Mesodermal cell (in vitro differentiated cells): ENCODE results near the gene RPGRIP1L. TPM values are rescaled to one million over a fixed set of nuclear protein-coding genes. Genes with fewer than 3 reads are reported as not detected.

Experiments
- H3K27ac ChIP-seq: 2 replicates; pipeline ENCODE4 v1.7.0; 2013; ENCODE audit warnings: mild to moderate bottlenecking, low read depth, low read length, moderate library complexity; ENCODE audit not compliant: severe bottlenecking
- H3K36me3 ChIP-seq: 2 replicates; pipeline ENCODE4 v1.7.1; 2013; ENCODE audit warnings: mild to moderate bottlenecking, low read length, moderate library complexity; ENCODE audit not compliant: control insufficient read depth, insufficient read depth
- H3K4me1 ChIP-seq: one replicate; pipeline ENCODE4 v1.7.1; 2013; ENCODE audit warnings: mild to moderate bottlenecking, low read length; ENCODE audit not compliant: insufficient read depth, control insufficient read depth, poor library complexity, severe bottlenecking
- H3K4me3 ChIP-seq: 2 replicates; pipeline ENCODE4 v1.7.0; 2013; ENCODE audit warnings: low read length, control low read depth, mild to moderate bottlenecking; ENCODE audit not compliant: insufficient read depth, poor library complexity, severe bottlenecking; ENCODE audit errors: extremely low read depth
- H3K9me3 ChIP-seq: 2 replicates; pipeline ENCODE4 v1.7.1; 2013; ENCODE audit warnings: mild to moderate bottlenecking, low read length, moderate library complexity; ENCODE audit not compliant: control insufficient read depth
- WGBS, 2 experiments: methylation state at CpG; one replicate each; pipeline ENCODE4 v1.1.5; 2013; ENCODE audit warnings: missing lambda C conversion rate in 2 of 2; ENCODE audit not compliant: insufficient coverage in 2 of 2; 5-methylcytosine and 5-hydroxymethylcytosine counted together
- polyA plus RNA-seq, 2 experiments: library from polyadenylated mRNA; stranded (reverse); fragments of 50-300 nt; gene quantifications; one replicate each; pipeline ENCODE4 v1.2.3, GENCODE V29; 2013

Gene RPGRIP1L
- polyA plus RNA-seq (2013, experiment 1 of 2), result 8.5 TPM
- polyA plus RNA-seq (2013, experiment 2 of 2), result 9.4 TPM

GRCh38 chr16:53703590-53704444, at the start of gene RPGRIP1L, which contains the start of gene FTO:
RPGRIP1L (minus strand) TSS chr16:53703859; CDS start chr16:53700723, 3,136 bp downstream.
FTO (plus strand) TSS chr16:53704156.
- H3K27ac ChIP-seq, result peak within 1 kb of the TSS; percentile 19
- H3K9me3 ChIP-seq, result no peaks in the 10 kb centered on the region
- H3K4me1 ChIP-seq, result no peaks in the 10 kb centered on the region
- peak within 1 kb of the TSS; percentile 77 for H3K4me3 ChIP-seq
- WGBS, 2 experiments, result 1% methylated on average over 35 to 48 of the region's 57 CpGs
- H3K36me3 ChIP-seq, result peaks cover 20% of the 10 kb centered on the region

GRCh38 chr16:53753431-53753830, 49.8 kb upstream of the RPGRIP1L start:
- peaks cover 7% of the 10 kb centered on the region for H3K4me1 ChIP-seq
- 83% methylated on average over 1 of the region's 1 CpG; no CpG with 5 or more reads in 1 of the 2 experiments for WGBS, 2 experiments
- H3K36me3 ChIP-seq, result no peaks in the 10 kb centered on the region
- H3K4me3 ChIP-seq, result no peak overlapping the region
- H3K9me3 ChIP-seq, result no peaks in the 10 kb centered on the region
- no peak overlapping the region for H3K27ac ChIP-seq

DNA sequence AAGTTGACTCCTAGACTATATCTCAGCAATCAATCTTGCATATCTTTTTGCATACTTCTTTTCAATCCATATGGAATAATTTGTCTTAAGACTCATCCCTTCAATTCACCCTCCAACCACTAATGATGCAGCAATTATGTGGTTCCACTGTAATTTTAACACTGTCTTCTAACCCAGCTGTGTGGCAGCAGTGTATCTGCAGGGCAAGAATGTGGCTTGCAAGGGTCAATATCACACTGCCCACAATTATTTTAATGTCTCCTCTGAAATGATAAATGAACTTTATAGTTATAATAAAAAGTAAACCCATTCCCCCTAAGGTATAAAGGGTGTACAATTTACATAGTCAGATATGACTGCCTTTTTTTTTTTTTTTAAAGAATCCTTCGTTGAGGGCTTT, 48.9 kb upstream of the RPGRIP1L start:
- Histone ChIP-seq H3K9me3 (peaks cover 4% of the 10 kb centered on the region), H3K36me3 (no peaks in the 10 kb centered on the region), H3K4me1 (peaks cover 7% of the 10 kb centered on the region), H3K27ac (no peak overlapping the region), H3K4me3 (no peak overlapping the region)
- WGBS, 2 experiments, result 75% methylated on average over 1 of the region's 1 CpG; no CpG with 5 or more reads in 1 of the 2 experiments

- Histone ChIP-seq H3K4me1 (peaks cover 20% of the 10 kb centered on the region), H3K4me3 (no peak overlapping the region), H3K27ac (no peak overlapping the region), H3K9me3 (peaks cover 5% of the 10 kb centered on the region), H3K36me3 (no peaks in the 10 kb centered on the region)
- WGBS, 2 experiments, result 93 to 100% methylated on average over 1 to 2 of the region's 4 CpGs
Observed at GRCh38 chr16:53745753-53746266, 42.2 kb upstream of the RPGRIP1L start.

DNA sequence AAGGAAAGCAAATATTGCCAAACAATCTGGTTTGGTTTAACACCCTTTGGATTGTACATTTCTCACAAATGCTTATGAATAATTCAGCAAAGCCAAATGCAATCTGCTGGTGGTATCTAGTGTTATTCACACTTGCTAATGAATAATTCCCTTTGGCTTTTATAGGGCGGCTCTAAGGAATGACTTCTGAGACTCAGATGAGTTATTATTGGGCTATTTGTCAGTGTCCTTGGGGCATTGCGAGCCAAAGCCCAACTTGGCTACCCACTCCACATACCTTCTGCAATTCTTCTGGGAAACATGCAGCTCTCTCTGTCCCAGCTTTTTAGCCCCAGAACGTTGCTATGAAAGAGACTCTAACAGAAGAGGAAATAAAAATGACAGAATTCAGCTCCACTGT, 41.4 kb upstream of the RPGRIP1L start:
- Histone ChIP-seq H3K9me3 (peaks cover 5% of the 10 kb centered on the region), H3K4me3 (no peak overlapping the region), H3K27ac (no peak overlapping the region), H3K4me1 (peaks cover 20% of the 10 kb centered on the region), H3K36me3 (no peaks in the 10 kb centered on the region)
- WGBS, 2 experiments, result no CpG with 5 or more reads among the region's 3 CpGs

DNA sequence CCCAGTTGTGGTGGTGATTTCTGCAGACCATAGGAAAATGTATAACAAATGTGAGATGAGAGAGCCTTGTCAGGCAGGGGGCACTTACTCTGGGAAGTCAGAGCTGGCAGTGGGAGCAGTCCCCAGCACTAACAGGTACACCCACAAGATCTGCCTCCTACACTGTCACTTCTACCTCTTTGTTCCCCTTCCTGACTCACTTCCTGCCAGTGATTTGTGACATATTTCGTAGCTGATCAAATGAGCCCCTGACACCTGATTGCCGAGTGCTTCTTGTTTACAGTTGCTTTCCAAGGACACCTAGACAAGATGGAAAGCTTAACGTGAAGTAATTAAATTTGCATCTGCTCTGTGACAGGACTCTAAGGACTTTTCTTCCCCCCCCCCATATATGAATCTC, 40.8 kb upstream of the RPGRIP1L start:
- peaks cover 20% of the 10 kb centered on the region for H3K4me1 ChIP-seq
- no peaks in the 10 kb centered on the region for H3K36me3 ChIP-seq
- H3K27ac ChIP-seq, result no peak overlapping the region
- peaks cover 5% of the 10 kb centered on the region for H3K9me3 ChIP-seq
- H3K4me3 ChIP-seq, result no peak overlapping the region
- WGBS, 2 experiments, result 52 to 57% methylated on average over 1 to 2 of the region's 3 CpGs

DNA sequence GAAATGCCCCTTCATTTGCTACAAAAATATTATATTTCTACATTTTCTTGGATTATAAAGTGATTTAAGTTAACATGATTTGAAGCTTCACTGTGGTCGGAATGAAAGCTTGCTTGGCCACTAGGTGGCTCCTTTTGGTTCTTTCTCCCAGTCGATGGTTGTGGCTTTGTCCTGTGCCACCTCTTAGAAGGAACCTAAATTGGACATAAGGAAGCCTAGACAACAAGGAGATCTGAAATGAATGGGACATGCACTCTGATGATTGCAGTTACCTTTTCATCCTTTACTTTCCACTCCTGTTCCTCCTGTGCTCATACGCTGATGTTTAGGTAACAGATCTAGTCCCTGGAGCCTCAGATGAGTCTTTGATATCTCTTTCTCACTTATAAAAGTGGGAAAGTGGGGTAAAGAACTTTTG, 39.5 kb upstream of the RPGRIP1L start:
- no peaks in the 10 kb centered on the region for H3K36me3 ChIP-seq
- WGBS, 2 experiments, result 40 to 46% methylated on average over 2 of the region's 3 CpGs
- H3K4me1 ChIP-seq, result peaks cover 20% of the 10 kb centered on the region
- H3K9me3 ChIP-seq, result peaks cover 5% of the 10 kb centered on the region
- no peak overlapping the region for H3K27ac ChIP-seq
- H3K4me3 ChIP-seq, result no peak overlapping the region

DNA sequence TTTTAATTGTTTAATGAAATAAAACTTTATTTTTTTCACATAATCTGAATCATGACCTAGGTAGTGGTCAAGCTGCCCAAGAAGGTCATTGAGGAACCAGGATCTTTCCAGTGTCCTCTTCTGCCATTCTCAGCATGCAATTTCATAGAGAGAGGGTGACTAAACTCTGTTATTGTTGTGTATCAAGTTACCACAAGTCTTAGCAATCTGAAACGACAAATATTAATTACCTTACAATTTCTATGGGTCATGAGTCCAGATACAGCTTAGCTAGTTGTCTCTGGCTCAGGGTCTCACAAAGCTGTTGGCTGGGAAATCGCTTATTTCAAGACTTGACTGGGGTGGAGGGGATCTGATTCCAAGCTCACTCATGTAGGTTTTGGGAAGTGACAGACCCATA, 37.9 kb upstream of the RPGRIP1L start:
- Histone ChIP-seq H3K9me3 (no peaks in the 10 kb centered on the region), H3K36me3 (no peaks in the 10 kb centered on the region), H3K4me1 (peaks cover 20% of the 10 kb centered on the region), H3K27ac (no peak overlapping the region), H3K4me3 (no peak overlapping the region)
- WGBS, 2 experiments, result 89 to 90% methylated on average over 1 to 2 of the region's 2 CpGs

DNA sequence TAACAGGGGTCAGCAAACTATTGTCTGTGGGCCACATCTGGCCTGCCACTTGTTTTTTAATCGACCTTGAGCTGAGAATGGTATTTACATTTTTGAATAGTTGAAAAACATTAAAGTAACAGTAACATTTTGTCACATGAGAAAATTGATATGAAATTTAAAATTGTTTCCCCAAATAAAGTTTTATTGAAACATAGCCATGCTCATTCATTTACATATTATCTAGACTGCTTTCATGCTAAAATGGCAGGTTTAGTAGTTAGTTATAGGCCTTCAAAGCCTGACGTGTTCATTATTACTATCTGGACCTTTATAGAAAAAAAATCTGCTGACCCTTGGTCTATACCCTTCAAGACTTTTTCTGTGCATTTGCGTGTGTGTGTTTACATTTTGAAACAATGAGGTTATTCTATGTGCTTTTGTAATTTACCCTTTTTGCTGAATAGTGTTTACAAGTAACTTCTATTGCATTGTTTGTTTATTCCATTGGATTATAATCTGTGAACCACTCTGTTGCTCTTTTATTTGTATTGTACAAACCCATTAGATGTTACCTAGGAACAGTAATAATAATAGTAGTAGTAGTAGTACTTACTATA, 37.4 kb upstream of the RPGRIP1L start:
- WGBS, 2 experiments, result no CpG with 5 or more reads among the region's 3 CpGs
- H3K27ac ChIP-seq, result no peak overlapping the region
- no peaks in the 10 kb centered on the region for H3K9me3 ChIP-seq
- no peak overlapping the region for H3K4me3 ChIP-seq
- H3K4me1 ChIP-seq, result peaks cover 20% of the 10 kb centered on the region
- H3K36me3 ChIP-seq, result no peaks in the 10 kb centered on the region

DNA sequence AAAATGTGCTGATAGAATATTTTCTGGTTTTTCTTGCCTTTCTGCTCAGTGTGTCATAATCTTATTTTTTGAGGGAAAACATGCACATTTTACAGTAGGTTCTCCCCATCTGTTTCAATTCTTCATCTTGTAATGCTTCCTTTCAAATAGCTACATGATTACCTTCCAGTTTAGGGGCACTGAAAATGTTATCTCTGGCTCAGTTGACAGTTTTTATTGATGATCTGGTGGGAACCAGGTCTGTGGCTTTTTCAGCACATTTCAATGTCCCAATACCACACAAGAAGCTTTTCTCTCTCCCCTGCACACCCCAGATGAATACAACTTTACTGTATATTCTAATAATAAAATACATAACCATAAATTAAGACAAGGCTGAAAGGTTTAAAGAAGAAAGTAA, 36.8 kb upstream of the RPGRIP1L start:
- Histone ChIP-seq H3K27ac (no peak overlapping the region), H3K4me3 (no peak overlapping the region), H3K9me3 (no peaks in the 10 kb centered on the region), H3K4me1 (peaks cover 17% of the 10 kb centered on the region), H3K36me3 (no peaks in the 10 kb centered on the region)
